ENCODE data around the gene CD82.

GRCh38 chr11:44605965-44606364 is 40.5 kb downstream of the CD82 start:
- TF ChIP-seq PATZ1 (CRISPR knock-in tag; IDR thresholded peaks at IDR 0.05; ENCODE audit: borderline replicate concordance) (no peak), GLIS3 (CRISPR knock-in tag; IDR thresholded peaks at IDR 0.05) (no peak), ISL1 (CRISPR knock-in tag; IDR thresholded peaks at IDR 0.05) (no peak), TSHZ2 (CRISPR knock-in tag; IDR thresholded peaks at IDR 0.05) (no peak), SNAI2 (CRISPR knock-in tag; IDR thresholded peaks at IDR 0.05) (no peak), TOX (CRISPR knock-in tag; IDR thresholded peaks at IDR 0.05; ENCODE audit: borderline replicate concordance) (no peak), ZFP30 (CRISPR knock-in tag; IDR thresholded peaks at IDR 0.05) (no peak), ZFP3 (CRISPR knock-in tag; IDR thresholded peaks at IDR 0.05) (no peak)

Data from SK-N-SH treated with all-trans-retinoic acid at 6 μM for 48 hours (cell line).